Tibial nerve (tissue), 4 donors: ENCODE data around the gene DNMT3A. TPM values are rescaled to one million over a fixed set of nuclear protein-coding genes. Genes with fewer than 3 reads are reported as not detected.

Experiments
- DNase-seq, 2 donors: peaks; one replicate each; pipeline ENCODE4 v3.0.0-alpha.2; 2019; ENCODE audit warnings: low spot score in 2 of 2
- H3K27ac ChIP-seq, 4 donors: fragments of 200-600 bp; sonication (generic) in 3 of 4; one replicate each; pipeline ENCODE4 v1.5.1; 2017 to 2019; ENCODE audit warnings: mild to moderate bottlenecking in 1 of 4
- H3K27me3 ChIP-seq, 2 donors: fragments of 200-600 bp; sonication (generic) in 1 of 2; one replicate each; pipeline versions ENCODE4 v1.5.1 to v1.6.0; 2017 to 2019
- H3K36me3 ChIP-seq, 3 donors: fragments of 200-600 bp; sonication (generic); one replicate each; pipeline ENCODE4 v1.5.1; 2018 to 2019
- H3K4me1 ChIP-seq, 4 donors: fragments of 200-600 bp; sonication (generic) in 3 of 4; one replicate each; pipeline ENCODE4 v1.5.1; 2017 to 2019
- H3K4me3 ChIP-seq, 4 donors: fragments of 200-600 bp; sonication (generic) in 3 of 4; one replicate each; pipeline ENCODE4 v1.5.1; 2017 to 2019; ENCODE audit warnings: mild to moderate bottlenecking in 1 of 4, moderate library complexity in 1 of 4
- H3K9me3 ChIP-seq, 4 donors: fragments of 200-600 bp; sonication (generic) in 3 of 4; one replicate each; pipeline ENCODE4 v1.5.1; 2017 to 2019
- EP300 ChIP-seq, 2 donors: sonication (generic); formaldehyde crosslinking; IDR thresholded peaks; one replicate each; pipeline ENCODE4 v1.6.1; 2017; ENCODE audit warnings: antibody characterized with exemption in 2 of 2, mild to moderate bottlenecking in 1 of 2
- POLR2A ChIP-seq, 2 donors: fragments of 450-650 bp; IDR thresholded peaks; one replicate each; pipeline ENCODE4 v1.6.1; 2017; ENCODE audit warnings: antibody characterized with exemption in 2 of 2, mild to moderate bottlenecking in 2 of 2, moderate library complexity in 2 of 2
- WGBS, 2 donors: methylation state at CpG; one replicate each; pipeline ENCODE4 v1.1.5; 2018; 5-methylcytosine and 5-hydroxymethylcytosine counted together
- total RNA-seq, 4 donors: library from RNA; depleted of rRNA; stranded (reverse); fragments of >200 nt; gene quantifications; one replicate each; pipeline ENCODE4 v1.1.0, GENCODE V29; 2016
- TF ChIP-seq, protein P1 (sequence below), 5 experiments: fragments of 200-600 bp in 3 of 5; fragments of 450-650 bp in 2 of 5; sonication (generic) in 3 of 5; IDR thresholded peaks; one replicate each; pipeline ENCODE4 v1.5.1; 2016 to 2019; ENCODE audit warnings: antibody characterized with exemption in 5 of 5, mild to moderate bottlenecking in 3 of 5, moderate library complexity in 2 of 5

DNMT3A gene
- total RNA-seq, 4 donors from 2014 or later = 17.4 to 28.4 (median 25.0) TPM

DNA sequence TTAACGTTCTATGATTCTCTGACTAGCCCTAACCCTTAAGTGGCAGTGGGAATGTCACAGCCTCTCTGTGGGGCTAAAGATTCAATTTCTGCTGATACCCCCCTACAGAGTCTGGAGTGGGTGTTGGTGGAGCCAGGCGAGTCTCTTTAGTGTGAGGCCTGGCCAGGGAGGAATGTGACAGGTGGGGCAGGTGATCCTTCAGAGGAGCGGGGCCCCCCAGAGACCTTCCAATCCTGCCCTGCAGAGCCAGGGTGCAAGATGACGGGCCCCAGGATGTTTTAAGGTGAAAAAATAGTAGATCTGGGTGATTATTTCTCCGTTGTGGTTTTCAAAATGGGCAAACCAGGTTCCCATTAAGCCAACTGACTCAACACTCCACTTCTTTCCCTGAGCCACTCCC lies 28.2 kb upstream of the DNMT3A start:
- WGBS, 2 donors = 76 to 86% methylated on average over 5 of the region's 5 CpGs
- TF ChIP-seq POLR2A (IDR thresholded peaks at IDR 0.05) (no peak), EP300 (IDR thresholded peaks at IDR 0.05) (no peak)
- TF ChIP-seq, protein P1, sequence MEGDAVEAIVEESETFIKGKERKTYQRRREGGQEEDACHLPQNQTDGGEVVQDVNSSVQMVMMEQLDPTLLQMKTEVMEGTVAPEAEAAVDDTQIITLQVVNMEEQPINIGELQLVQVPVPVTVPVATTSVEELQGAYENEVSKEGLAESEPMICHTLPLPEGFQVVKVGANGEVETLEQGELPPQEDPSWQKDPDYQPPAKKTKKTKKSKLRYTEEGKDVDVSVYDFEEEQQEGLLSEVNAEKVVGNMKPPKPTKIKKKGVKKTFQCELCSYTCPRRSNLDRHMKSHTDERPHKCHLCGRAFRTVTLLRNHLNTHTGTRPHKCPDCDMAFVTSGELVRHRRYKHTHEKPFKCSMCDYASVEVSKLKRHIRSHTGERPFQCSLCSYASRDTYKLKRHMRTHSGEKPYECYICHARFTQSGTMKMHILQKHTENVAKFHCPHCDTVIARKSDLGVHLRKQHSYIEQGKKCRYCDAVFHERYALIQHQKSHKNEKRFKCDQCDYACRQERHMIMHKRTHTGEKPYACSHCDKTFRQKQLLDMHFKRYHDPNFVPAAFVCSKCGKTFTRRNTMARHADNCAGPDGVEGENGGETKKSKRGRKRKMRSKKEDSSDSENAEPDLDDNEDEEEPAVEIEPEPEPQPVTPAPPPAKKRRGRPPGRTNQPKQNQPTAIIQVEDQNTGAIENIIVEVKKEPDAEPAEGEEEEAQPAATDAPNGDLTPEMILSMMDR (IDR thresholded peaks at IDR 0.05) = no peak
- no peak overlapping the region for H3K27ac ChIP-seq
- H3K27me3 ChIP-seq = no peaks in the 10 kb centered on the region
- no peaks in the 10 kb centered on the region for H3K36me3 ChIP-seq
- no peak overlapping the region for H3K4me3 ChIP-seq
- H3K4me1 ChIP-seq = no peaks in the 10 kb centered on the region
- H3K9me3 ChIP-seq = no peaks in the 10 kb centered on the region
- DNase-seq = no peak

DNA sequence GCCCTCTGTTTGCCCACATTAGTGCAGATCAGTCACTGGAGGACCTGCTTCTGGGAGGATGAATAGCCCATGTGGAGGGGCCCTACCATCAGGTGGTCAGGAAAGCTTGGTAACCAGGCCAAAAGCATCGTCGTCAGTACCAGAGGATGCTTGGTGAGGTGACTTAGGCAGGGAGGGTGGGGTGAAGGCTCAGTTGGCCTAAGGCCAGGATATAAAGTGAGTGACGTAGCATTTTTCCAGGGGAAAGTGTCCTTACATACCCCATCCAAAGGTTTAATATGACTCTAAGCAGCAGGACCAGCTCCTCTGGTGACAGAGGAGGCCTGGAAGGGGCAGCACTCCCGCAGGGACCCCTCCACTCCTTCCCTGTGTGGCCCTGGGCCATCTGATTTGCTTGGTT lies 27.7 kb upstream of the DNMT3A start:
- H3K9me3 ChIP-seq = no peaks in the 10 kb centered on the region
- WGBS, 2 donors = 62 to 69% methylated on average over 4 of the region's 4 CpGs
- no peaks in the 10 kb centered on the region for H3K4me1 ChIP-seq
- H3K27ac ChIP-seq = no peak overlapping the region
- H3K4me3 ChIP-seq = no peak overlapping the region
- no peaks in the 10 kb centered on the region for H3K27me3 ChIP-seq
- DNase-seq = no peak
- TF ChIP-seq, protein P1 (IDR thresholded peaks at IDR 0.05) = no peak
- no peak for TF ChIP-seq EP300 (IDR thresholded peaks at IDR 0.05)
- TF ChIP-seq POLR2A (IDR thresholded peaks at IDR 0.05) = no peak
- no peaks in the 10 kb centered on the region for H3K36me3 ChIP-seq

DNA sequence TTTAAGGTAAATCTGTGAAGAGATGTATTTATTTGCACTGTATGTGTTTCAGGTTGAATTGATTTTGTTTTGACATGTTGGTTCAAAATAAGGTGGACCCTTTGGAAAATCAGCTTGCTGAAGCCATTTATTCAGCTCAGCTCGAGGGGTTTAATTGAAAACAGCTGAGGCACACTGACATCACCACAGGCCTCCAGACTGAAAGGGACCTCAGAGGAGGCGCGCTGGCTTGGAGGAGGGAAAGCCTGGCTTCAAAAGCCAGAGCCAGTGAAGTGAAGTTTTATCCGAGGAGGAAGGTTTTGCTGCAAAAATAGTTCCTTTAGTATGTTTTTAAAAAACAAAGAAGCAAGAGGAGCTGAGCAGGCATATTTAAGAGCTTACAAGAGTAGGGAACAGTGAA lies 26.9 kb upstream of the DNMT3A start:
- DNase-seq = no peak
- TF ChIP-seq, protein P1 (IDR thresholded peaks at IDR 0.05) = no peak
- TF ChIP-seq EP300 (IDR thresholded peaks at IDR 0.05) (no peak), POLR2A (IDR thresholded peaks at IDR 0.05) (no peak)

DNA sequence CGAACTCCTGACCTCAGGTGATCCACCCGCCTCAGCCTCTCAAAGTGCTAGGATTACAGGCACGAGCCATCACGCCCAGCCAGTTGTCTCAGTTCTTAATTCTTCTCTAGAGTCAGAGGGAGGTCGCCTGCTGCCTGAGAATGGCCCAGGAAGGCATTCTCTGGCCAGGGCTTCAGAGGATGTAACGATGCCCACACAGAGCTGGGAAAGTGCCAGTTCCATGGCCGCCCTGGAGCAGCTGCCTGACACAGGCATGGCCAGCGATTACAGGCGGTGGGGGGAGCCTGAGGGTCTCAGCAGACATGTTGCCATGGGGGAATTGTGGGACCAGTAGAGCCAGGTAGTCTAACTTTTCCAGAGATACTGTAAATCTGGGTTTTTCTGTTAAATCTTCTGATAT lies 25.6 kb upstream of the DNMT3A start:
- H3K36me3 ChIP-seq = no peaks in the 10 kb centered on the region
- no peaks in the 10 kb centered on the region for H3K27me3 ChIP-seq
- no peak overlapping the region for H3K4me3 ChIP-seq
- H3K27ac ChIP-seq = no peak overlapping the region
- 66 to 78% methylated on average over 8 to 9 of the region's 9 CpGs for WGBS, 2 donors
- no peak for DNase-seq
- H3K4me1 ChIP-seq = peaks cover 0 to 4% (median 0%) of the 10 kb centered on the region in 4 donors
- H3K9me3 ChIP-seq = no peaks in the 10 kb centered on the region
- TF ChIP-seq POLR2A (IDR thresholded peaks at IDR 0.05) (no peak), EP300 (IDR thresholded peaks at IDR 0.05) (no peak)
- TF ChIP-seq, protein P1 (IDR thresholded peaks at IDR 0.05) = no peak

More for the DNA sequence above, 26.9 kb upstream of the DNMT3A start:
- no peak overlapping the region for H3K27ac ChIP-seq
- H3K36me3 ChIP-seq = no peaks in the 10 kb centered on the region
- no peaks in the 10 kb centered on the region for H3K4me1 ChIP-seq
- H3K27me3 ChIP-seq = no peaks in the 10 kb centered on the region
- H3K4me3 ChIP-seq = no peak overlapping the region
- WGBS, 2 donors = 52 to 65% methylated on average over 4 of the region's 4 CpGs
- no peaks in the 10 kb centered on the region for H3K9me3 ChIP-seq

DNA sequence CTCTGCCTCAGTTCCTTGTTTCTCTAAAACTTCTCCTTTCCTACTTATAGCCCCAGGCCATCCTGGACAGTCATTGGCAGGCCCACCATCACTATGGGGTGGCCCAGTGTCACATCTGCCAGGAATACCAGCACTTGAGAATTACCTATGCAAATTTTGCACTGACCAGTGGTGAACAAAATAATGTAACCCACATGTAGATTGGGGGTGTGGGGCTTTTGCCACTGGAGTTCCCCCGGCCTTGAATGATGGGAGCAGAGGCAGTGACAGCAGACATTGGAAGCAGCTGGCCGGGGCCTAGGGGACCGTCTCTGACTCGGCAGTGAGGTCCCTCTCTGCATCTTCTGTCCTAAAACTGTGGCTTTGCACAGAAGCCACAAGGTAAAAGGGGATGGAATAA lies 24.9 kb upstream of the DNMT3A start:
- Histone ChIP-seq H3K27ac (no peak overlapping the region), H3K36me3 (no peaks in the 10 kb centered on the region), H3K4me3 (no peak overlapping the region), H3K27me3 (no peaks in the 10 kb centered on the region), H3K4me1 (peaks cover 0 to 9% (median 2%) of the 10 kb centered on the region in 4 donors), H3K9me3 (no peaks in the 10 kb centered on the region)
- TF ChIP-seq, protein P1 (IDR thresholded peaks at IDR 0.05) = no peak
- TF ChIP-seq EP300 (IDR thresholded peaks at IDR 0.05) (no peak), POLR2A (IDR thresholded peaks at IDR 0.05) (no peak)
- no peak for DNase-seq
- WGBS, 2 donors = 86 to 91% methylated on average over 4 of the region's 4 CpGs
